Dendritic cell treated with granulocyte-macrophage colony-stimulating factor and Interleukin-4, amounts not matched to agents 40 ng/mL and 50 ng/mL, for 4 days (primary cell): ENCODE data around the gene DYRK1A.
"Not testable (repeated sequence)": the region's sequence is repeated elsewhere in the genome, so short reads cannot be mapped to it uniquely, and the experiment has no call there.

ENCODE experiments used
- H3K27ac Mint-ChIP-seq: one replicate; pipeline ENCODE4 v1.8.0; 2022; ENCODE audit warnings: mild to moderate bottlenecking, mixed read lengths
- H3K27me3 Mint-ChIP-seq: one replicate; pipeline ENCODE4 v1.8.0; 2022; ENCODE audit warnings: mild to moderate bottlenecking, mixed read lengths
- H3K36me3 Mint-ChIP-seq: one replicate; pipeline ENCODE4 v1.8.0; 2022; ENCODE audit warnings: low read depth, mixed read lengths
- H3K4me1 Mint-ChIP-seq: one replicate; pipeline ENCODE4 v1.8.0; 2022; ENCODE audit warnings: low read depth, mixed read lengths
- H3K4me3 Mint-ChIP-seq: one replicate; pipeline ENCODE4 v1.8.0; 2022; ENCODE audit warnings: mild to moderate bottlenecking, moderate library complexity, mixed read lengths
- H3K9me3 Mint-ChIP-seq: one replicate; pipeline ENCODE4 v1.8.0; 2022; ENCODE audit warnings: mixed read lengths
- intact Hi-C: fragments of 100-400 bp; cut with micrococcal nuclease; formaldehyde crosslinking; loops from one replicate; pipeline ENCODE4 v1.15.0; 2022

Gene DYRK1A

GRCh38 chr21:37536616-37537278 is 170.2 kb downstream of the DYRK1A start:
- no peak overlapping the region for H3K4me3 Mint-ChIP-seq
- no peaks in the 10 kb centered on the region for H3K4me1 Mint-ChIP-seq
- peaks cover 26% of the 10 kb centered on the region for H3K27me3 Mint-ChIP-seq
- peaks cover 20% of the 10 kb centered on the region for H3K9me3 Mint-ChIP-seq
- intact Hi-C loops = no loop called here
- H3K36me3 Mint-ChIP-seq = no peaks in the 10 kb centered on the region
- no peak overlapping the region for H3K27ac Mint-ChIP-seq

GRCh38 chr21:37537391-37537996 is 170.9 kb downstream of the DYRK1A start:
- peaks cover 18% of the 10 kb centered on the region for H3K27me3 Mint-ChIP-seq
- peaks cover 27% of the 10 kb centered on the region for H3K9me3 Mint-ChIP-seq
- no peak overlapping the region for H3K4me3 Mint-ChIP-seq
- no peak overlapping the region for H3K27ac Mint-ChIP-seq
- H3K36me3 Mint-ChIP-seq = no peaks in the 10 kb centered on the region
- intact Hi-C loops = no loop called here
- no peaks in the 10 kb centered on the region for H3K4me1 Mint-ChIP-seq

- Mint-ChIP-seq H3K27me3 (peaks cover 9% of the 10 kb centered on the region), H3K9me3 (peaks cover 31% of the 10 kb centered on the region), H3K36me3 (no peaks in the 10 kb centered on the region), H3K27ac (no peak overlapping the region), H3K4me1 (no peaks in the 10 kb centered on the region), H3K4me3 (no peak overlapping the region)
- intact Hi-C loops = no loop called here
Measured at GRCh38 chr21:37538971-37539590, 172.5 kb downstream of the DYRK1A start.

- intact Hi-C loops, H3K27ac Mint-ChIP-seq, H3K36me3 Mint-ChIP-seq, H3K4me3 Mint-ChIP-seq, H3K4me1 Mint-ChIP-seq: not testable (repeated sequence)
- Mint-ChIP-seq H3K9me3 (peaks cover 30% of the 10 kb centered on the region), H3K27me3 (peaks cover 15% of the 10 kb centered on the region)
Measured at GRCh38 chr21:37541128-37541527, 174.6 kb downstream of the DYRK1A start.

GRCh38 chr21:37542512-37542911 is 175.9 kb downstream of the DYRK1A start:
- no peak overlapping the region for H3K27ac Mint-ChIP-seq
- peaks cover 17% of the 10 kb centered on the region for H3K4me1 Mint-ChIP-seq
- peaks cover 27% of the 10 kb centered on the region for H3K27me3 Mint-ChIP-seq
- H3K9me3 Mint-ChIP-seq = peaks cover 19% of the 10 kb centered on the region
- intact Hi-C loops = no loop called here
- H3K4me3 Mint-ChIP-seq = no peak overlapping the region
- no peaks in the 10 kb centered on the region for H3K36me3 Mint-ChIP-seq

- Mint-ChIP-seq H3K36me3 (no peaks in the 10 kb centered on the region), H3K27me3 (peaks cover 28% of the 10 kb centered on the region), H3K27ac (no peak overlapping the region), H3K4me3 (no peak overlapping the region), H3K4me1 (peaks cover 18% of the 10 kb centered on the region), H3K9me3 (peaks cover 13% of the 10 kb centered on the region)
- intact Hi-C loops = no loop called here
Measured at GRCh38 chr21:37546299-37546908, 179.8 kb downstream of the DYRK1A start.

- peaks cover 18% of the 10 kb centered on the region for H3K4me1 Mint-ChIP-seq
- H3K27ac Mint-ChIP-seq = no peak overlapping the region
- peaks cover 8% of the 10 kb centered on the region for H3K9me3 Mint-ChIP-seq
- no peak overlapping the region for H3K4me3 Mint-ChIP-seq
- peaks cover 28% of the 10 kb centered on the region for H3K27me3 Mint-ChIP-seq
- intact Hi-C loops = no loop called here
- H3K36me3 Mint-ChIP-seq = no peaks in the 10 kb centered on the region
Measured at GRCh38 chr21:37546949-37547614, 180.5 kb downstream of the DYRK1A start.

GRCh38 chr21:37547615-37548200 is 181.1 kb downstream of the DYRK1A start:
- no peaks in the 10 kb centered on the region for H3K36me3 Mint-ChIP-seq
- peaks cover 18% of the 10 kb centered on the region for H3K4me1 Mint-ChIP-seq
- no peak overlapping the region for H3K4me3 Mint-ChIP-seq
- no peak overlapping the region for H3K27ac Mint-ChIP-seq
- peaks cover 28% of the 10 kb centered on the region for H3K27me3 Mint-ChIP-seq
- intact Hi-C loops = no loop called here
- H3K9me3 Mint-ChIP-seq = peaks cover 1% of the 10 kb centered on the region

- Mint-ChIP-seq H3K27me3 (peaks cover 28% of the 10 kb centered on the region), H3K9me3 (no peaks in the 10 kb centered on the region), H3K36me3 (no peaks in the 10 kb centered on the region), H3K4me1 (peaks cover 18% of the 10 kb centered on the region), H3K4me3 (no peak overlapping the region), H3K27ac (no peak overlapping the region)
- intact Hi-C loops = no loop called here
Measured at GRCh38 chr21:37548521-37548981, 182.0 kb downstream of the DYRK1A start.

GRCh38 chr21:37549730-37550129 is 183.2 kb downstream of the DYRK1A start:
- intact Hi-C loops, H3K4me3 Mint-ChIP-seq, H3K27ac Mint-ChIP-seq, H3K36me3 Mint-ChIP-seq, H3K9me3 Mint-ChIP-seq: not testable (repeated sequence)
- Mint-ChIP-seq H3K4me1 (peaks cover 18% of the 10 kb centered on the region), H3K27me3 (peaks cover 28% of the 10 kb centered on the region)

GRCh38 chr21:37550157-37550556 is 183.6 kb downstream of the DYRK1A start:
- no peak overlapping the region for H3K4me3 Mint-ChIP-seq
- no peaks in the 10 kb centered on the region for H3K9me3 Mint-ChIP-seq
- intact Hi-C loops = no loop called here
- H3K4me1 Mint-ChIP-seq = peaks cover 18% of the 10 kb centered on the region
- no peaks in the 10 kb centered on the region for H3K36me3 Mint-ChIP-seq
- no peak overlapping the region for H3K27ac Mint-ChIP-seq
- H3K27me3 Mint-ChIP-seq = peaks cover 26% of the 10 kb centered on the region

GRCh38 chr21:37550618-37551330 is 184.2 kb downstream of the DYRK1A start:
- Mint-ChIP-seq H3K27me3 (peaks cover 22% of the 10 kb centered on the region), H3K4me3 (no peak overlapping the region), H3K36me3 (no peaks in the 10 kb centered on the region), H3K9me3 (no peaks in the 10 kb centered on the region), H3K4me1 (peaks cover 18% of the 10 kb centered on the region), H3K27ac (no peak overlapping the region)
- intact Hi-C loops = no loop called here

GRCh38 chr21:37551331-37551992 is 184.9 kb downstream of the DYRK1A start:
- no peak overlapping the region for H3K4me3 Mint-ChIP-seq
- H3K36me3 Mint-ChIP-seq = no peaks in the 10 kb centered on the region
- peaks cover 11% of the 10 kb centered on the region for H3K4me1 Mint-ChIP-seq
- H3K27ac Mint-ChIP-seq = no peak overlapping the region
- no peaks in the 10 kb centered on the region for H3K9me3 Mint-ChIP-seq
- intact Hi-C loops = no loop called here
- H3K27me3 Mint-ChIP-seq = peaks cover 15% of the 10 kb centered on the region
